GM12801 (cell line): ENCODE measurements around the gene KRT6B.

Experiments
- CTCF ChIP-seq: IDR thresholded peaks from one replicate; pipeline ENCODE4 v1.5.1; 2011; ENCODE audit warnings: control low read depth; ENCODE audit not compliant: insufficient read length; ENCODE audit errors: extremely low read depth

KRT6B gene

GRCh38 chr12:52402377-52402776 is 49.6 kb downstream of the KRT6B start:
- no peak for TF ChIP-seq CTCF

DNA sequence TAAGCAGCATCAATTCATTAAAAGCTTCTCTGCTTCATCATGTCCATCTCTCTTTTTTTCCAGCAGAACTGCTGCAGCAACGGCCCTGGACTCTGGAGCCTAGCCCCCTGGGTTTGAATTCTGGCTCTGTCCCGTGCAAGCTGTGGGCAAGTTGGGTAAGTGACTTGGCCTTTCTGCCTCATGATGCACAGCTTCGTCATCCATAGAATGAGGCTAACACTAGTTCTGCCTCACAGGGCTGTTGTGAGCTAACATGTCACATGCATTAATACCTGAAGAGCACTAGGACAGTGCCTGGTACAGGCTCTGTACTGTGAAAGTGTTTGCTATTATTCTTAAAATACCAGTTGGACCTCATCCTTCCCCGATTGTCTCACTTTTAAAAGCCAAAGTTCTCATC is 50.0 kb downstream of the KRT6B start:
- TF ChIP-seq CTCF: no peak

GRCh38 chr12:52401526-52401925 is 50.4 kb downstream of the KRT6B start:
- no peak for TF ChIP-seq CTCF

DNA sequence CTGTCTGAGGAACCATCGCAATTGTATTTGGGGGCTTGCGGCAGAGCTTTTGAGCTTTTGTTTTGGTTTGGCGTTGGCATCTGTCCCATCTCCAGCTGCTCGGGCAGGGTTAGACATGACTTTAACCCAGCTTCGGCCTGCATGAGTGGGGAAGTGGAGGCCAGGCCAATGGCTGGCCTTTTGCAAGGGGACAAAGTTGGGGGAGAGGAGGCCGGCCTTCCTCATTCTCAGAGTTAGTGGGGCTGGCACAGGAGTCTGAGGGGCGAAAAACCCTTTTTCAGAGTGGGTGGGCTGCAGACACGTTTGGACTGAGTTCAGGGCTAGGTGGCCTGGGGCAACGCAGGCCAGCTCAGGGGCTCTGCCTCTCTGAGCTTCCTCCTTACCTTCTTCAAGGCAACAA is 51.0 kb downstream of the KRT6B start:
- no peak for TF ChIP-seq CTCF

- TF ChIP-seq CTCF: no peak
Measured at GRCh38 chr12:52399756-52400155, 52.2 kb downstream of the KRT6B start.

DNA sequence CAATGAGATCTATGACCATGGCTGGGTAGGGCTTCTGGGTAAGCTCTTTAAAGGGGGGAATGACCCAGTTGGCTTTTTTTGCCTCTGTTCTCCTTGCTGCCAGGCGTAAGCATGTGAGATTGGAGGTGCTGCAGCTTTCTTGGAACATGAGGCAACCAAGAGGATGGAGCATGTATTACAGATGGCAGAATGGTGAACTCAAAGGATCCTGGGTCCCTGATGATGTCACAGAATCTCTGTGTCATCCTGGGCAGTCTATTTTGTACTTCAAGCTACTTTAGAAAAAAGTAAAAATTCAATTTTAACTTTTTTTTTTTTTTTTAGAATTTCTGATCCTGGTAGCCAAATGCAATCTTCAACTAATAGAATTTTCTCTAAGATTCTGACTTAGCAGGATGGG is 53.8 kb downstream of the KRT6B start:
- no peak for TF ChIP-seq CTCF

- TF ChIP-seq CTCF: no peak
Measured at GRCh38 chr12:52396656-52397055, 55.3 kb downstream of the KRT6B start.
